AG09319 (cell line): ENCODE measurements around the gene NDUFAF3.

ENCODE experiments used
- DNase-seq: peaks from one replicate; pipeline ENCODE4 v3.0.0-alpha.2; 2010; ENCODE audit warnings: low read depth; ENCODE audit errors: extremely low read depth
- TF ChIP-seq, protein P1 (sequence below): IDR thresholded peaks from 2 replicates; pipeline ENCODE4 v1.5.1; 2011; ENCODE audit warnings: low read depth, mild to moderate bottlenecking, inconsistent platforms, low read length, moderate library complexity

NDUFAF3 gene

DNA sequence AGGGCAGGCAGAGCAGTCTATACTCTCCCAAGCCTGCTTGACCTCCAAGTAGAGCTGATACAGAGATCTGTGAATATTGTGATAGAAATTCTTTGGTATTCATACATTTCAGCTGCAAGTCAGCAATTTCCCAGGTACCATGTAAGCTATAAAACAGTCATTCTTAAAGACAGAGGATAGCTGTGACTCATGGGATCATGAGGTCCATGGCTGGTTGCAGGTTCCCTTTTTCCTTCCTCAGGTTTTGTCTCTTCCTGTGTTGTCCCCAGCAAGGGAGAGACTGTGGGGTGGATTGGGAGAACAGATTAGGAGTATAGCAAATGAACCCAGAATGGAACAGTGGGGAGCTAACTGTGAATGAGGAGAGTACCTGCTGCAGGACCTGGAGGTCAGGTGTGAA is 37.3 kb upstream of the NDUFAF3 start:
- no peak for DNase-seq
- TF ChIP-seq, protein P1, sequence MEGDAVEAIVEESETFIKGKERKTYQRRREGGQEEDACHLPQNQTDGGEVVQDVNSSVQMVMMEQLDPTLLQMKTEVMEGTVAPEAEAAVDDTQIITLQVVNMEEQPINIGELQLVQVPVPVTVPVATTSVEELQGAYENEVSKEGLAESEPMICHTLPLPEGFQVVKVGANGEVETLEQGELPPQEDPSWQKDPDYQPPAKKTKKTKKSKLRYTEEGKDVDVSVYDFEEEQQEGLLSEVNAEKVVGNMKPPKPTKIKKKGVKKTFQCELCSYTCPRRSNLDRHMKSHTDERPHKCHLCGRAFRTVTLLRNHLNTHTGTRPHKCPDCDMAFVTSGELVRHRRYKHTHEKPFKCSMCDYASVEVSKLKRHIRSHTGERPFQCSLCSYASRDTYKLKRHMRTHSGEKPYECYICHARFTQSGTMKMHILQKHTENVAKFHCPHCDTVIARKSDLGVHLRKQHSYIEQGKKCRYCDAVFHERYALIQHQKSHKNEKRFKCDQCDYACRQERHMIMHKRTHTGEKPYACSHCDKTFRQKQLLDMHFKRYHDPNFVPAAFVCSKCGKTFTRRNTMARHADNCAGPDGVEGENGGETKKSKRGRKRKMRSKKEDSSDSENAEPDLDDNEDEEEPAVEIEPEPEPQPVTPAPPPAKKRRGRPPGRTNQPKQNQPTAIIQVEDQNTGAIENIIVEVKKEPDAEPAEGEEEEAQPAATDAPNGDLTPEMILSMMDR = no peak

DNA sequence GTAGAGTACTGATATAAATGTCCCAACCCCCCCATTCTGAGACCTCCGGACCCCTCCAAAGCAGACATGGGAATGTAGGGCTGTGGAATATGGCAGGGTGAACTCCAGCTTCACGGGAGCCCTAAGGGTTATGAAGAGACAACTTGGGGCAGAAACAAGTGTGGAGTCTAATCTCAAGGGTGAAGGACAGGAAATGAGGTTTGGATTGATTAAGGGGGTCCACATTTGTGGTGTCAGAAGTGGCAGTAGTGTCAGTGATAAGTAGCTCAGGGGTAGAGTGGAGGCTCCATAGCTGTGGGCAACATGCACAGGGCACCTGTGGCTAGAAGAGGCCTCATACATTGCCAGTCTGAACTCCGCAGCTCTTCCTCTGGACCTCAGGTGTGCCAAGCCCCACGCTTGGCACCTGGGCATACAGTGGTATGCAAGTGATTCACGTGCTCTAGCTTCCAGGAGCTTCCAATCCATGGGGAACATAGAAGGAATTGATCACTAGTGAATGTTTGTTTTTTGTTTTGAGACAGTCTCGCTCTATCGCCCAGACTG is 36.0 kb upstream of the NDUFAF3 start:
- no peak for DNase-seq
- TF ChIP-seq, protein P1 = no peak

DNA sequence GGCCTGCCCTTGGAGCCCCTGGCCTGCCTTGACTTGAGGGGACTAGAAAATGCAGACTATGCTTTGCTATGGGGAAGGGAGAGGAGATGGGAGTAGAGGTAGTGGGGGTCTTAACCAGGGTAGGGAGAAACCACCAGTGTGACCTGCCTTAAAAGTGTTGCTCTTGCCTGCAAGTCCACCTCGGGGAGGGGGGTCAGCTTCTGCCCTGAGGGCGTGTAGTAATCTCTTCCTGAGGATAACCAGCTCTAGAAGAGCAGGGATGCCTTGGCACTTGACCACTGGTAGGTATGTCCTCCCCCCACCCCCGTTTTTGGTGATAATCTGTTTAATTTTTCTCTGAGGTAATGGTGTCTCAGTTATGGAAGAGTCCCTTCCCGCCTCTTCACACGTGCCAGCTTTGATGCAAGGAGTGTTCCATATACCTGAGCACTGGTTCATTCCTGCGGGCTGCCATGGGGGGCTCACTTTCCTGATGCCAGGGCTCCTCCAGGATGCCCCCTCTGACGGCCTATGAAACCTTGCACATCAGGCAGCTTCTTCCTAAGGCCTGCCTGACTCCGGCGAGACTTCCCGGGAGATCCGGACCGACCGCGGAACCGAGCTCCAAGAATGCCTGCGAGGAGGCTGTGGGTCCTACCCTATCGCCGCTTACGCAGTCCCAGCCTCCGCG is 32.7 kb upstream of the NDUFAF3 start:
- TF ChIP-seq, protein P1 = no peak
- DNase-seq = no peak

DNA sequence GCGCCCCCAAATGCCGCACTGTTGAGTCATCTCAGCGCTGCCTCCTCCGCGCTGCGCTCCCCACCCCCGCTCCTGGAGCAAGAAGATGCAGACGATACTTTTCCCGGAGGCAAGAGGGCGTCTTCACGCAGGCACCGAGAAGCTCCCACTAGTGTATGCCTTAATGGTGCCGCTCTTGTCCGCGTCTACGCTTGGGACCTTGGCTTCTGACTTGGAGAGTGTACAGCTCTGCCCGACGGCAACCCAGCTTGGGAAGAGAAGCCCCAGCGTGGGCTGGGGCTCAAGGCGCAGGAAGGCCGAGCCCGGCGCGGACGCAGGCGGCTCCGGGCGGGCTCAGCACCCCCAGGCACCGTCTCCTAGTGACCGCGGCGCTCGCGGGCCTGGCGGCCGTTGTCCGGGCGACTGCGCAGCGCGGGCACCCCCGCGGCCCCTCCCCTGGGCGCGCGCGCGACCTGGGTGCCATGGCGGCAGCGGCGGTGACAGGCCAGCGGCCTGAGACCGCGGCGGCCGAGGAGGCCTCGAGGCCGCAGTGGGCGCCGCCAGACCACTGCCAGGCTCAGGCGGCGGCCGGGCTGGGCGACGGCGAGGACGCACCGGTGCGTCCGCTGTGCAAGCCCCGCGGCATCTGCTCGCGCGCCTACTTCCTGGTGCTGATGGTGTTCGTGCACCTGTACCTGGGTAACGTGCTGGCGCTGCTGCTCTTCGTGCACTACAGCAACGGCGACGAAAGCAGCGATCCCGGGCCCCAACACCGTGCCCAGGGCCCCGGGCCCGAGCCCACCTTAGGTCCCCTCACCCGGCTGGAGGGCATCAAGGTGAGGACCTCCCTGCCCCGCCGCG is 31.9 kb upstream of the NDUFAF3 start, which contains the start of gene P4HTM:
TSS of gene P4HTM (plus strand) at position 446 of the 840 bp plus-strand sequence. CDS start at position 462, 16 bp downstream.
- TF ChIP-seq, protein P1 = peak; percentile 54
- peak; percentile 72 for DNase-seq

DNA sequence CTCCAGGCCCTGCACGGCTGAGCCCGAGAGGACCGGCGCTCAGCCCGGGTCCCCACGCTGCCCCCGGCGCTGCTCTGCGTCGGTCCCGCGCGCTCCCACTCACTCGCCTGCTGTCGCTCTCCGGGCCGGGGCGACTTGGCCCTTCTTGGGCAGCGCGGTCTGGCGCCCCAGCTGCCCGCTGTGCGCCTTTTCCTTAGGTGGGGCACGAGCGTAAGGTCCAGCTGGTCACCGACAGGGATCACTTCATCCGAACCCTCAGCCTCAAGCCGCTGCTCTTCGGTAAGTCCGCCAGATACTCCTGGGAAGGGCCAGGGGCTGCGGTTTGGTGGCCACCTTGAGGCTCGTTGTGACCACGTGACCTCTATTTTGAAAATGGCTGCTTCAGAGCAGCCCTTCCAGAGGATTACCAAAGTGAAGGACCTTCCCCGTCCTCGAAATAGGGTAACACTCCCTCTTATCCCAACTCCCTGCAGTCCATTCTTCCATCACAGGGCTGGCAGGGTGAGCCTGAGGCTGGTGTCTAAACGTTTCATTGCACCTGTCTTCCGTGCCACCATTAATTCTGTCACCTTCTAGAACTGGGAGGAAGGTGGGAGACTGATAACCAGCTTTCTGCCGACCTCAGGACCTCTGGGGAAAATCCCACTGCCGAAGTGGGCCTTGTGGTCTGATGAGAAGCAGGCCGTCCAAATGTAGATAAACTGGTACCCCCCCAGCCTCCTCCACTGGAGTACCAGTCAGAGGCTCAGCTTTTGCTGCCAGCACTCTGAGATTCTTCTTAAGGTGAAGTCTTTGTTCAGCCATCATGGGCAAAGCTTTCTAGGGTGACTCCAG is 31.1 kb upstream of the NDUFAF3 start:
- no peak for DNase-seq
- TF ChIP-seq, protein P1 = no peak

DNA sequence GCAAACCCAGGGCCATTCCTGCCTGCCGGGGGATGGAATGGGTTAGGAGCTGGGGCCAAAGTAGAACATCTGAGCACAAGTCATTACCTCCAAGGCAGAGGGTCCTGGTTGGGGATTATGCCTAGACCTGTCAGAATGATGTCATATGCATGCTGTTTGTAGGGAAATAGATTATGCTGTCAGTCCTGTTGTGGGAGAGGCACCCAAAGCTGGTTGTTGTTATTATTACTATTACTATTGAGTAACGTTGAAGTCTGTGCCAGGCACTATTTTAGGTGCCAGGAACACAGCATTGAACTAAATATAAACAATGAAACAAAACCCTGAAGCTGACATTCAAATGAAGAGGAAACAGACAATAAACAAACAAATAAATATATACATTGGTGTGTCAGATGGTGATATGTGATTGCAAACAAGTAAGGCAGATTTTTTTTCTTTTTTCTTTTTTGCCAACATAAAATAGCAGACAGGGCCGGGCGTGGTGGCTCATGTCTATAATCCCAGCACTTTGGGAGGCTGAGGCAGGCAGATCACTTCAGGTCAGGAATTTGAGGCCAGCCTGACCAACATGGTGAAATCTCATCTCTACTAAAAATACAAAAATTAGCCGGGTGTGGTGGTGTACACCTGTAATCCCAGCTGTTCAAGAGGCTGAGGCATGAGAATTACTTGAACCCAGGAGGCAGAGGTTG is 29.9 kb upstream of the NDUFAF3 start:
- DNase-seq = no peak
- TF ChIP-seq, protein P1 = no peak
